Measurements from ENCODE around the gene TMEM190.
A peak's percentile ranks its signal among the peaks of the same experiment; 100 is the strongest.

Gene TMEM190

DNA sequence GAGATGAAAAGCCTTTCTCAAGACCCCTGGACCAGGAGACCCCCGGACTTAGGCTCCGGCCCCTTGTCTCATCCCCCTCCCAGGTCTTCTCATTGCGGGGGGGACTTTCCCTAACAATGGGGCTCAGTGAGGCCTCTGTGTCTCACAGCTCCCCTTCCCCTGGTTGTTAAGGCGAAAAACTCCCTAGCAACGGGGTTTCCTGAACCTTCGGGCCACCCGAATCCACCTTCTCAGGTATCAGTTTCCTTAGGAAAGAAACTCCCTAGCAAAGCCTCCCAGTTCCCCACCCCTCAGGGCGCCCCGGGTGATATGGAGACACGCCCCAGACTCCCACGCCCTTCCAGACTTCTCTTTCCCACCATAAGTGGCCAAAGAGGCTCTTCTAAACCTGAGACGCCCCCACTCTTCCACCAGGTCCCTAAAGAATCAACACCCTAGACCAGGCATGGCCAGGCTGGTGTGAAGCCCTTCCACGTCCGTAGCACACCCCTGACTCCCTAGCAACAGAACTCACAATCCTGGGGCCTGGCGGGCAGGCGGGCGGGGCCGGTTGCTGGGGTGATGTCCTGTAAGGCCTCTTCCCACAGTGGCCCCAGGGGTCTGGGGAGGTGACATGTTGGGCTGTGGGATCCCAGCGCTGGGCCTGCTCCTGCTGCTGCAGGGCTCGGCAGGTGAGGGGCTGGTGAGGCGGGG lies at the start of gene TMEM190:
Gene TMEM190 (plus strand): TSS at position 586 of the 693 bp plus-strand sequence. CDS start 28 bp downstream, at position 614.
- no peak for DNase-seq (ENCODE audit: low spot score)

DNA sequence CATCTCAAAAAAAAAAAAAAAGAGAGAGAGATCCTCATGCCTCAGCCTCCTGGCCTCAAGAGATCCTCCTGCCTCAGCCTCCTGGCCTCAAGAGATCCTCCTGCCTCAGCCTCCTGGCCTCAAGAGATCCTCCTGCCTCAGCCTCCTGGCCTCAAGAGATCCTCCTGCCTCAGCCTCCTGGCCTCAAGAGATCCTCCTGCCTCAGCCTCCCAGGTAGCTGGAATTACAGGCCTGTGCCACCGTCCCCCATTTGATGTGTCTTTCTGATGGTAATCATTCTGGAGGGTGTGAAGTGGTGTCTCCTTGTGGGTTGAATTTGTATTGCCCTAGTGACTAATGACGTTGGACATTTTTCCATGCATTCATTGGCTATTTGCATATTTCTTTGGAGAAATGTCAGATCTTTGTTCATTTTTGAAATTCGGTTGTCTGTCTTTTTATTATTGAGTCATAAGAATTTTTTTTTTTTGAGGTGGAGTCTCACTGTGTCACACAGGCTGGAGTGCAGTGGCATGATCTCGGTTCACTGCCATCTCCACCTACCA lies 47.8 kb upstream of the TMEM190 start:
- peak; percentile 44 for DNase-seq (ENCODE audit: low spot score)

DNA sequence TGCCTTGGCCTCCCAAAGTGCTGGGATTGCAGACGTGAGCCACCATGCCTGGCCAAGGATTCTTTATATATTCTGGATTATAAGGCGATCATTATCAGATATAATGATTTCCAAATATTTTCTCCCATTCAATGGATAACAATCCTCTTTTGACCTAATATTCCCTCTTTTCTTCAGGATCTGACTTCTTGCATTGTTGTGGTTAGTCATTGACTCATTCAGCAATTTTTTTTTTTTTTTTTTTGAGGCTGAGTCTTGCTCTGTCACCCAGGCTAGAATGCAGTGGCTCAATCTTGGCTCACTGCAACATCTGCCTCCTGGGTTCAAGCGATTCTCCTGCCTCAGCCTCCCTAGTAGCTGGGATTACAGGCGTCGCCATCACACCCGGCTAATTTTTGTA lies 46.8 kb upstream of the TMEM190 start:
- peak; percentile 52 for DNase-seq (ENCODE audit: low spot score)

DNA sequence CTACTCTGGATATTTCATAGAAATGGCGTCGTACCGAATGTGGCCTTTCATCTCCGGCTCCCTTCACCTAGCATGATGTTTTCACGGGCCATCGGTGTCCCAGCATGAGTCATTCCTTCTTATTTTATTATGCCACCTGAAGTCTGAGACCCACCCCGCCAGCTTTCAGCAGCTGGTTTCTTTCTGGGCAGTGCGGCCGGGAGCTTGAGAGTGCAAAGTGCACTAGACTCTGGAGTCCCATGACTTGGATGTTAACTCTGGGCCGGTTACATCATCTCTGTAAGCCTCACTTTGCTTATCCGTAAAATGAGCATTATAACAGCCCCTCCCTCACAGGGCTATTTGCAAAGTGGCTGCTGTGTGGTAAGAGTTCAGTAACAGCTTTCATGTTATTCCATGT lies 42.8 kb upstream of the TMEM190 start:
- DNase-seq (ENCODE audit: low spot score) = no peak

DNA sequence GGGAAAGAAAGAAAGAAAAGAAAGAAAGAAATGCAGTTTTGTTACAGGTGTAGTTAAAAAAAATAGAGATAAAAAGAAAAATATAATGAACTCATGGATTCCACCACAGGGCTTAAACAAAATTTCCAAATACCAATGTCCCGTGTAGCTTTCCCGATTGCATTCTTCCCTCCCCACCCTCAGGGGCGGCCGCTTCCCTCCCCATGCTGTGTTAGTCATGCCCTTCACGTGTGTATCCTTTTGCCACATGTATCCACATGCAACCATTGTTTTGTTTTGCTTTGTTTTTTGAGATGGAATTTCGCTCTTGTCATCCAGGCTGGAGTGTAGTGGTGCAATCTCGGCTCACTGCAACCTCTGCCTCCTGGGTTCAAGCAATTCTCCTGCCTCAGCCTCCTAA lies 40.5 kb upstream of the TMEM190 start:
- DNase-seq (ENCODE audit: low spot score) = no peak

DNA sequence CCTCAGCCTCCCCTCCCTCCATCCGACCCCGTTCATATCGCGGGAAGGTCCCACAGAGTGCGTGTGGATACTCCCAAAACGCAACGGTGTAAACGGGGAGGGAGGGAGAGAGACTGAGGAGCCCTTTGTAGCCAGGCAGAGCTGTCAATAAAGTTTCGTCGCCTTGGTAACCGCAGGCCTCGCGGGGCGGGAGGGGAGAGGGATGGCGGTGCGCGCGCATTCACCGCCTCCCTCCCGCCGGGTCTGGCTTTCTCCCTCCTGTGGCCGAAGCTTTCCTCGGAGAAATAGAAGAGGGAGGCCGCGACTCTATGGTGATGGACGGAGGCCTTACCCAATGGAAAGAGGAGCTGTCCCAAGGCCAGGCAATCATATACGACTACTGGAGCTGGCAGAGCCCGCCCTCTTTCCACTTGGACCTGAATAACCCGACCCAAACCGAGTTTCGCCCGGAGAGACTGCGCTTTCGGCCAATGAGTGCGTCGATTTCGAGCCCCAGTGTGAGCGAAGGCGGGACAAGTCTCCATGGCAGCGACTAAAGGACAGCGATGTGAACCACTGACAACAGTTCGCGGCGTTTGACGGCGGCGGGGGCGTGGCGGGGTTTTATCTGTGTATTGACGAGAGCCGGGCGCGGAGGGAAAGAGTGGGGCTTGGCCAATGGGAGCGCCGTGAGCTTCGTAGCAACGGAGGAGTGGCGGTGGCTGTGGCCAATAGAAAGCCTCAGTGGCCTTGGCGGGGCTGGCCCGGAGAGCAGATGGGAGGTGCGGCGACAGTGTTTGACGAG lies 37.3 kb upstream of the TMEM190 start, which contains the start of gene KMT5C:
Gene KMT5C (plus strand): TSS at position 772 of the 784 bp plus-strand sequence. CDS start 2,061 bp downstream, outside the sequence.
- peak; percentile 100 for DNase-seq (ENCODE audit: low spot score)

DNA sequence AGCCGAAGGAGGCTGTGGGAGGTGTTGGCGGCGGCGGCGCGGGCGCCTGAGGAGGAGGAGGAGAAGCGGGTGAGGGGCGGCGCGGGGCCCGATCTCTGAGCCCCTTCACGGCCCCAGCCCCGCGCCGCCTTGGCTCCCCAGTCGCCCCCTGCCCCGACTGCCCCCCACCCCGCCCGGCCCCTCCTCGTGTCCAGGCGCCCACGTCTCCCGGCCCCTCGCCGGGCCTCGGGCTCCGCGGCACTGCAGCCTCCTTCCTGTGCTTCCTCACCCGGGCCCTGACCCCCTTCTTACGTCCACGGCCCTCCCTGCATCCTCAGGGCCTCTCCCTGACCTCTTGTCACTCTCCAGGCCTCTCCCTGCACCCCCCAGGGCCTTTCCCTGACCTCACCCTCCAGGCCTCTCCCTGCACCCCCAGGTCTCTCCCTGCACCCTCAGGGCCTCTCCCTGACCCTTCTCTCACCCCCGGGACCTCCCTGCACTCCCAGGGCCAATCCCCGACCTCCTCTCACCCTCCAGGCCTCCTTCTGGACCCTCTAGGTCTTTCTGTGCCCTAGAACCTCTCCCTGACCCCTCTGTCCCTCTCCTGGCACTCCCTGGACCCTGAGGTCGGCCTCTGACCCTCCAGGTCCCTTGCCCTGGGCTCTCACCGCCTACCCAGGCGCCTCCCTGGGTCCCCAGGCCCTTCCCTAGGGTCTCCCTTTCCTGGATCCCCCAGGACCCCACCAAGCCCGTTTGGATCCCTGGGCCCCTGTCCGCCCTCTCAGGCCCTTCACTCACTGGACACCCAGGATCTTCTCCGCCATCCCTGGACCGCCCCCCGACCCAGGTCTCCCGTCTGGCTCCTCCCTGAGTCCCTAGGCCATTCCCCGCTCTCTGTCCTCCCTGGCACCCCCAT lies 36.5 kb upstream of the TMEM190 start:
- DNase-seq (ENCODE audit: low spot score) = peak; percentile 54

DNA sequence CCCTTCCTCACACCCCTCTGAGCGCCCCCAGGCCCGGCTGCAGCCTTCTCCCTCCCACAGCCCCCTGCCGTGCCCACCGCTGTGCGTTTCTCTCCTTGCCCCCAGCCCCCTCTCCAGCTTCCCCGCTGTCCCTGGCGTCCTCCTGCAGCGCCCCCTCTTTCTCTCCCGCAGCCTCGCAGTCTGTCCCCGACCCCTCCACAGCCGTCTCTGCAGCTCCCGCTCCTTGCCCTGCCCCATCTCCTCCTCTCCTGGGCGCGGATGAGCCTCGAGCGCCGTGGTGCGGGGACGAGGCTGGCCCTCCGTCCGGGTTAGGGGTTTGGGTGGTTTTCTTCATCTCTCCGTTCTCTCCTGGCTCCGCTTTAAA lies 35.9 kb upstream of the TMEM190 start:
- peak; percentile 24 for DNase-seq (ENCODE audit: low spot score)

DNA sequence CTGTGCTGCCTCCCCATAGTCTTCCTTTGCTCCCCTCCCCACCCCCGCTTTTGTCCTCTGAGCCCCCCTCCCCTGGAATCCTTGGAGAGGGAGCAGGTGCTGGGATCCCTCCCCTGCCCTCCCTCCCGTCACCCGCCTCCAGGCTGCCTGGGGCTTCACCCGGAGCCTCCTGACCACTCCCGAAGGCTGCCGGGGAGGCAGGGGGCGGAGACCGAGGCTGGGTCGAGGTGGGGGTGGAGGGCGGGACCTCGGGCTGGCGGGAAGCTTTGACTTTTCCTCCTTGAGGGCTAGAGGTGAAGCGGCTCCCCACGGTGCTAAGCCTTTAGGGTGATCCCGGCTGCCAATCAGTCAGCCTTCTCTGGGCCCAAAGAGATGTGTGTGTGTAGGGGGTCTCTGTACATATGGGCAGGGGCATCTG lies 35.4 kb upstream of the TMEM190 start:
- peak; percentile 72 for DNase-seq (ENCODE audit: low spot score)

DNA sequence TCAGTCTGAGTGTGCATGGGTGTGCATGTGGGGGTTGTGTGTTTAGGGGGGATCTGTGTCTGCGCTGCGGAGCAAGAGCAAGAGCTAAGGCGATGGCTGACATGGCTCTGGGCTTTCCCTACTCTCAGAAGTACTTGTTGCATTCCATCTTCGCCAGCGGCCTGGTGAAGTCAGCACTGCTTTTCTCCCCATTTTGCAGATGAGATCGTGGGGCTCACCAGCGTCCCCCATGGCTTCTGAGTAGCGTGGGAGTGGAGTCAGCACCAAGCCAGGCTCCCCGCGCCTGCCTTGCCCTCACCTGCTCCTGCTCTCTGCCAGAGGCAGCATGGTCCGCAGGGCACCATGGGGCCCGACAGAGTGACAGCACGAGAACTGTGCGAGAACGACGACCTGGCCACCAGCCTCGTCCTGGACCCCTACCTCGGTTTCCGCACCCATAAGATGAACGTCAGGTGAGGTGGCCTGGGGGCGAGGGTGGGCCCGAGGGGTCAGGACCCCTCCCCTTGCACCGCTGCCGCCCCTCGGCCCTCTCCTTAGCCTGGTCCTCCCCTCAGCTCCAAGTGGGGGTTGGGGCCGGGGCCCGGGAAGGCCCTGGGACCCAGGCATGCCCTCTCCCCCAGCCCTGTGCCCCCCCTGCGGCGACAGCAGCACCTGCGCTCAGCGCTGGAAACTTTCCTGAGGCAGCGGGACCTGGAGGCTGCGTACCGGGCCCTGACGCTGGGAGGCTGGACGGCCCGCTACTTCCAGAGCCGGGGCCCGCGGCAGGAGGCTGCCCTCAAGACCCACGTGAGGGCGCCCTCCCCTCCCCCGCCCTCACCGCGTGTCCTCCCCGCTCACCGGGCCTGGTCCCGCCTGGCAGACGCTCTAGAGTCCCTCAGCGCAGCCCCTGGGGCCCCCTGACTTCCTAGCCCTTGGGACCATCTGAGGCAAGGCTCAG lies 34.8 kb upstream of the TMEM190 start:
- no peak for DNase-seq (ENCODE audit: low spot score)

DNA sequence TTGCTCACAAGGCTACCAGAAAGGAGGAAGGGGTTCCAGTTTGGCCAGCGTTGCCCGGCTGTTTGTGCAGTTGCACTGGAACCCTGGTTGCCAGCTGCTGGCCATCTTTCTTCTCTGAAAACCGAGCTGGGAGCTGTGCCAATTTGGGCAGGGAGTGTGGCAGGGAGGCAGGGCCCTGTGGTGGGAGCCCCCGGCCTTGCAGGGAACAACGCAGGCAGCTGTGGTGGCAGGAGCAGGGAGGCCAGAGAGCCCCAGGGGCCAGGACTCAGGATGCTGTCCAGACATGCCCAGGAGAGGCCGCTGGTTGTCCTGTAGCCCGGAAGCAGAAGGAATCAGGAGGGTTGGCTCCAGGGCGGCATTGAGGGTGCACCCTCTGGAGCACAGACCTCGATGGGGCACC lies 32.2 kb upstream of the TMEM190 start:
- no peak for DNase-seq (ENCODE audit: low spot score)

DNA sequence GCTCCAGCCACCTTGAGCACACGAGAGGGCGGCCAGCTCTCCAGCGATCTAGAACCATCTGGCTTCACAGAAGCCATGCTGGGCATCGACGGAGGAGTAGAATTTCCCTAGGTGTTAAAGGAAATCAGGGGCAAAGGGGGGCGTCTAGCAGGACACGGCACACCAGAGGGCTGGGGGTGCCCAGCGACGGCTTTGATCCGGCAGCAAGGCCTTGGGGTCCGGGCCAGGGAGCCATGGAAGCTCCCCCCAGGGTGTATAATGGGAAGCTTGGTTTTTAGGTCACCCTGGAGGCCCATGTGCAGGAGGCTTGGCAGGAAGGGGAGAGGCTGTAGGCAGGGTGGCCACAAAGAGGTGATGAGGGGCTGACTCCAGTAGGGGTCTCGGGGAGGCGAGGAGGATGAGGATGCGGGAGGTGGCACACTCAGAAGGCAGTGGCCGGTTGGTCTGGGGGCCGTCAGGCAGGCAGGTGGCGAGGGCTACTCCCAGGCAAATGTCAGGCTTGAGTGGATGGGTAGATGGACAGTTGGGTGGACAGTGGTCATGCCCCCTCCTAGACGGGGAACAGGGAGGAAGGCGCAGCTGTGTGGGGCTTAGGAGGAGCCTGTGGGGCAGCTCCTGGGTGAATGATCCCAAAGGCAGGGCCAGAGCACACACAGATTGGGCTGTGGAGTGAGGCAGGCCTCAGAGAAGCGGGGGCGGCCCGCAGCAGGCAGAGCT lies 31.4 kb upstream of the TMEM190 start:
- DNase-seq (ENCODE audit: low spot score) = no peak

DNA sequence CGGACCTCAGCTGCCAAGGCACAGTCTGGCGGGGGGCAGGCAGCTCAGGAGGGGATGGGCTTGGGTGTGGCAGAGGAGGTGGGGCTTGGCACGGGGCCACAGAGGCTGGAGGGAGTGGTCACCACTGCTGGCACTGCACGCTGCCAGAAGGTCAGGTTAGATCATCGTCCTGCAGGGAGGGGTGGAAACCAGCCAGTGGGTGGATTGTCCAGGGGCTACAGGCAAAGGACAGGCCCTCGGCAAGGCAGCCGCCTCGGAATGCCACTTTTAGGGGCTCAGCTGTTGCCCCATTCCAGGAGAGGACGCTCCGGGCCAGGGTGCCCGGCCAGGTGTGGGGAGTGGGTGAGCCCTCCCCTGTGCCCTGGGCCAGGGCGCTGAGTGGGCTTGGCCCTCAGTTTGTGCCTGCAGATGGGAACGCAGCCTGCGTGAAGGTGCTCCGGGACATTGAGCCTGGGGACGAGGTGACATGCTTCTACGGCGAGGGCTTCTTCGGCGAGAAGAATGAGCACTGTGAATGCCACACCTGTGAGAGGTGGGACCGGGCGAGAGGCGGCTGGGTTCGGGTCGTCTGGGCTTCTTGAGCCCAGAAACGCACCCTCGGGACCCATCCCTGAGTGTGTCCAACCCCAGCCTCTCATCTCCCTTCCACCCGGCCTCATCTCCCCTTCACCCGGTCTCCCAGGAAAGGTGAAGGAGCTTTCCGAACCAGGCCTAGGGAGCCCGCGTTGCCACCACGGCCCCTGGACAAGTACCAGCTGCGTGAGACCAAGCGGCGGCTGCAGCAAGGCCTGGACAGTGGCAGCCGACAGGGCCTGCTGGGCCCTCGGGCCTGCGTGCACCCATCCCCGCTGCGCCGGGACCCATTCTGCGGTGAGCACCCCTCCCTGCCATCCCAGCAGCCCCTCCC lies 30.6 kb upstream of the TMEM190 start:
- DNase-seq (ENCODE audit: low spot score) = no peak

DNA sequence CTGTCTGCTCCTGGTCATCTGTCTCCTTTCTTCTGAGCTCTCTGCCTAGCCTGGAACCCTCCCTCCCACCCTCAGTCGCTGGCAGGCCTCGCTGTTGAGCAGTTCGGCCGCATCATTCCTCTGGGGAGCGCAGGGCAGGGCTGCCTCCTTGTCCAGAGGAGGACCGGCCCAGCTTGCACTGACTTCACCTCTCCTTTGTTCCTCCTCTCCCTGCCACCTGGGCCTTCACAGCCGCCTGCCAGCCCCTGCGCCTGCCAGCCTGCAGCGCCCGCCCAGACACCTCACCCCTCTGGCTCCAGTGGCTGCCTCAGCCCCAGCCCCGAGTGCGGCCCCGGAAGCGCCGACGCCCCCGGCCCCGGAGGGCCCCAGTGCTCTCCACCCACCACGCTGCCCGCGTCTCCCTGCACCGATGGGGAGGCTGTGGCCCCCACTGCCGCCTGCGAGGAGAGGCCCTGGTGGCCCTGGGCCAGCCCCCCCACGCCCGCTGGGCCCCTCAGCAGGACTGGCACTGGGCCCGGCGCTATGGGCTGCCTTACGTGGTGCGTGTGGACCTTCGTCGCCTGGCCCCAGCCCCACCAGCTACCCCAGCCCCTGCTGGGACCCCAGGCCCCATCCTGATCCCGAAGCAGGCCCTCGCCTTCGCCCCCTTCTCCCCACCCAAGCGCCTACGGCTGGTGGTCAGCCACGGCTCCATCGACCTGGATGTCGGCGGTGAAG lies 29.7 kb upstream of the TMEM190 start:
- DNase-seq (ENCODE audit: low spot score) = no peak

DNA sequence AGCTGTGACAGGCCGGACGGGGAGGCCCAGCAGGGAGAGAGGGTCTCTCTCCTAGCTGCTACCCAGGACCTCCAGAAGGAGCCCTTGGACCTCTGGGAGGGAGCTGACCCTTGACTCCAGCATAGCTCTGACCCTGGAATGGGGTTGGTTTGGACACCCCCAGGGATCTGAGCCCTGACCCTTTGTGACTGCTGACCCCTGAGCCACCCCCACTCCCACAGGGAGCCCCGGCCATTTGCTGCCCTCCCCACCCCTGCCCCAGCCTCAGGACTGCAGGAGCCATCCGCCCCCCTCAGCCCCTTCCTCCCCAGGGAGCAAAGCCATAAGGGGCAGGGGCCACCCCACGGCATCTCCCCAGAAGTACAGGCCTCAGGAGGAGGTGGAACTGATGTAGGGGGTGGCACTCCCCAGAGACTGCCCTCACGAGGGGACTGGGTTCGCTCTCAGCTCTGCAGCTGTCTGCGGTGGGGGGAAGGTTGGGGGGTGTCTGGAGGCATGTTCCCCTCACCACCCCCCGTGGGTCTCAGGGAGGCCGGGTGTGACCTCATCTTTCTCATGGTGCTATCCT lies 29.1 kb upstream of the TMEM190 start:
- DNase-seq (ENCODE audit: low spot score) = no peak

DNA sequence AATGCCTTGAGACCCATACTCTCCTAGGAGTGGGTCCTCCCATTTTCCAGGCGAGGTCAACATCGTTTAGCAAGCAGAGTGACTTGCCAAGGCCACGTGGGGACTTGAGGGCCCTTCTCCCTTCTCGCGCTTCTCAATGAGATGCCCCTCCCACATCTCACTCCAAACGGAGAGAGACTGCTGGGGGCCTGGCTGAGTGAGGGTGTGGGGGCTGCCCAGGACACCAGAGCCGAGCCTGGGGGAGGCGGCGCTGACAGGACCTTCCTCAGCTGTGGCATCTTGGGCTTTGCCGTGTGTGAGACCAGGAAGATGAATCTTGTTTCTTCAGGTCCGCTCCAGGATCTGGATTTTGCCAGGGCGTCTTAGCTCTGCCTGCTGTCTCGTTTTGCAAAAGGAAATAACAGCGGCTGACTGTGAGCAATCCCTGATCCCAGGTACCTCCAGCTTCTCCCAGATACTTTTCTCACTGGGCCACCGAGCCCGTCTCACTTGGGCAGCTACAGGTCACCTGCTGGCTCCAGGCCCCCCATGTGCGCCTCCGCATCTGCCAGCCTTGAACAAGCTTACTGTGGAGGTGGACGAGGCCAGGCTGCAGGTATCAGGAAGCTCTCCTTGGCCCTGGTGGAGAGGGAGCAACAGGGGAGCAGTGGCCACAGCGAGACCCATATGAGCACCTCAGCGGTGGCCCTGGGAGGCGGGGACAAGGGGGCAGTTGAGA lies 28.1 kb upstream of the TMEM190 start:
- DNase-seq (ENCODE audit: low spot score) = no peak

DNA sequence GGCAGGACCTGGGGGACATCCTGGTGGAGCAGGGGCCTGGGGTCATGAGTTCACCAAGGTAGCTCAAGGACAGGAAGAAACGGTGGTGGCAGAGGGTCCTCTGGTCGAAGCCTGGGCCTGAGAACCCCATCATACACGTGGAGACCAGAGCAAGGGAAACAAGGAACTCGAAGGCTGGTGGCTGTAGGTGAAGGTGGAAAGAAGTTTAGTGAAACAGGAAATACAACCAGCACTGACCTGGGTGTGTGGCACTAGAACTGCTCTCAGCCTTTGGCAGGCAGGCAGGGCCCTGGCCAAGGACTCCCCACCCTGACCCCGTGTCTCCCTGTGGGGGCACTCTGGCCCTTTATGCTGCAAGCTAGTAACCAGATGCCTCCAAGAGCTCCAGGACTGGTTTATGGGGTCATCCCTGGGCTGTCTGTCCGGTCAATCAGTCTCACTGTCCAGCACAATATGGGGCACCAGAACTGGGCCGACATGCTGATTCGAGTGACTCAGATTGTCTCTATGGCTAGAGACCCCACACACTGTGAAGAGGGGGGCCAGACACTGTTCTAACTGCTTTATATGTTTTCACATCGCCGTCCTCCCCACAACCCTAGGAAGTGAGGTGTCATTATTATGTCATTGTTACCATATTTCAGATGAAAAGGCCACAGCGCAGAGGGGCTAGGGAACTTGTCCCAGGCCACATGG lies 25.9 kb upstream of the TMEM190 start:
- DNase-seq (ENCODE audit: low spot score) = no peak

All from RKO (cell line).